Measurements from ENCODE around the gene ABLIM2. TPM values are rescaled to one million over a fixed set of nuclear protein-coding genes. Genes with fewer than 3 reads are reported as not detected.

ABLIM2 gene
- total and polyA plus RNA-seq, 2 experiments from 2014 or later: 4.9 to 5.8 TPM

GRCh38 chr4:7999695-8000094, 158.9 kb downstream of the ABLIM2 start:
- H3K9me3 ChIP-seq (ENCODE audit: low read depth): no peaks in the 10 kb centered on the region
- TF ChIP-seq, protein P1, sequence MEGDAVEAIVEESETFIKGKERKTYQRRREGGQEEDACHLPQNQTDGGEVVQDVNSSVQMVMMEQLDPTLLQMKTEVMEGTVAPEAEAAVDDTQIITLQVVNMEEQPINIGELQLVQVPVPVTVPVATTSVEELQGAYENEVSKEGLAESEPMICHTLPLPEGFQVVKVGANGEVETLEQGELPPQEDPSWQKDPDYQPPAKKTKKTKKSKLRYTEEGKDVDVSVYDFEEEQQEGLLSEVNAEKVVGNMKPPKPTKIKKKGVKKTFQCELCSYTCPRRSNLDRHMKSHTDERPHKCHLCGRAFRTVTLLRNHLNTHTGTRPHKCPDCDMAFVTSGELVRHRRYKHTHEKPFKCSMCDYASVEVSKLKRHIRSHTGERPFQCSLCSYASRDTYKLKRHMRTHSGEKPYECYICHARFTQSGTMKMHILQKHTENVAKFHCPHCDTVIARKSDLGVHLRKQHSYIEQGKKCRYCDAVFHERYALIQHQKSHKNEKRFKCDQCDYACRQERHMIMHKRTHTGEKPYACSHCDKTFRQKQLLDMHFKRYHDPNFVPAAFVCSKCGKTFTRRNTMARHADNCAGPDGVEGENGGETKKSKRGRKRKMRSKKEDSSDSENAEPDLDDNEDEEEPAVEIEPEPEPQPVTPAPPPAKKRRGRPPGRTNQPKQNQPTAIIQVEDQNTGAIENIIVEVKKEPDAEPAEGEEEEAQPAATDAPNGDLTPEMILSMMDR (IDR thresholded peaks at IDR 0.05; ENCODE audit: low read depth, low read length): no peak

GRCh38 chr4:7999279-7999678, 159.3 kb downstream of the ABLIM2 start:
- Histone ChIP-seq H3K4me1 (ENCODE audit: low read depth) (peaks cover 4% of the 10 kb centered on the region), H3K4me3 (no peak overlapping the region), H3K9me3 (ENCODE audit: low read depth) (no peaks in the 10 kb centered on the region), H3K36me3 (no peaks in the 10 kb centered on the region), H3K27ac (no peak overlapping the region), H3K27me3 (no peaks in the 10 kb centered on the region)
- no peak for DNase-seq (ENCODE audit: low read depth in 1 of 2, low spot score in 1 of 2)
- TF ChIP-seq, protein P1 (IDR thresholded peaks at IDR 0.05; ENCODE audit: low read depth, low read length): no peak

More at GRCh38 chr4:7999695-8000094, 158.9 kb downstream of the ABLIM2 start:
- peaks cover 4% of the 10 kb centered on the region for H3K4me1 ChIP-seq (ENCODE audit: low read depth)
- no peak overlapping the region for H3K27ac ChIP-seq
- no peak overlapping the region for H3K4me3 ChIP-seq
- no peaks in the 10 kb centered on the region for H3K36me3 ChIP-seq
- no peak for DNase-seq (ENCODE audit: low read depth in 1 of 2, low spot score in 1 of 2)
- H3K27me3 ChIP-seq: no peaks in the 10 kb centered on the region

DNA sequence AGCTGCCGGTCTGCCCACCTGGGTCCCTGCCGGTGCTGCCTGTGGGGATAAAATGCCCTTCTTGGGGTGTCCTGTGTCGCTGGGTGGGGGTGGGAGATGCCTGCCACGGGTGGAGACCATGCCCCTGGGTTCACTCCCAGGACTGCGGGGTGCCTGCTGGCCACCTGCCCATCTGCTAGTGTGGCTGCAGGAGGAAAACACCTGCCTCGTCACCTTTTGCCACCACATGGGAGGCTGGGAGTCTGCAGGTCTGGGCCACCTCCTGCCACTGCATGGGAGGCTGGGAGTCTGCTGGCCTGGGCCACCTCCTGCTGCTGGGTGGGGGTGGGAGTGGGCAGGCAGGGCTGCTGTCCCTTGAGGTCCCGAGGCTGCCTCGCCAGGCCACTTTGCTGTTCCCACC, 160.2 kb downstream of the ABLIM2 start:
- peaks cover 4% of the 10 kb centered on the region for H3K4me1 ChIP-seq (ENCODE audit: low read depth)
- H3K9me3 ChIP-seq (ENCODE audit: low read depth): no peaks in the 10 kb centered on the region
- H3K4me3 ChIP-seq: no peak overlapping the region
- DNase-seq (ENCODE audit: low read depth in 1 of 2, low spot score in 1 of 2): no peak
- no peaks in the 10 kb centered on the region for H3K36me3 ChIP-seq
- no peak overlapping the region for H3K27ac ChIP-seq
- H3K27me3 ChIP-seq: no peaks in the 10 kb centered on the region
- TF ChIP-seq, protein P1 (IDR thresholded peaks at IDR 0.05; ENCODE audit: low read depth, low read length): no peak

DNA sequence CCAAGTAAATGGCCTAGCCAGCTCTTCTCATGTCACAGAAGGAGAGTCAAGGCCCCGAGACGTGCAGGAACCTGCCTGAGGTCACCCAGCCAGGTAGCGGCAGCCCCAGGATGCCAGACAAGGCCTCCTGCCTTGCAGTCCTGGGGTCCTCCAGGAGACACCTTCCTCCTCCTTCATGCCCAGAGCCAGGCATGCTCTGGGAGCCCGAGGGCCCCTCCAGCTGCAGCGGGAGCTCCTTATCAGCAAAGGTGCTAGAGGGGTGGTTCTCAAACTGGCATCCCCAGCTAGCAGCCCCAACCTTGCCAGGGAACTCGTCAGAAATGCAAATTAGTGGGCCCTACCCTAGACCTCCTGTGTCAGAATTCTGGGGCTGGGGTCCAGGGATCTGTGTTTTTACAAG, 162.7 kb downstream of the ABLIM2 start:
- H3K36me3 ChIP-seq: no peaks in the 10 kb centered on the region
- no peak overlapping the region for H3K27ac ChIP-seq
- H3K4me1 ChIP-seq (ENCODE audit: low read depth): no peaks in the 10 kb centered on the region
- DNase-seq (ENCODE audit: low read depth in 1 of 2, low spot score in 1 of 2): no peak
- TF ChIP-seq, protein P1 (IDR thresholded peaks at IDR 0.05; ENCODE audit: low read depth, low read length): no peak
- no peak overlapping the region for H3K4me3 ChIP-seq
- H3K27me3 ChIP-seq: no peaks in the 10 kb centered on the region
- H3K9me3 ChIP-seq (ENCODE audit: low read depth): no peaks in the 10 kb centered on the region

DNA sequence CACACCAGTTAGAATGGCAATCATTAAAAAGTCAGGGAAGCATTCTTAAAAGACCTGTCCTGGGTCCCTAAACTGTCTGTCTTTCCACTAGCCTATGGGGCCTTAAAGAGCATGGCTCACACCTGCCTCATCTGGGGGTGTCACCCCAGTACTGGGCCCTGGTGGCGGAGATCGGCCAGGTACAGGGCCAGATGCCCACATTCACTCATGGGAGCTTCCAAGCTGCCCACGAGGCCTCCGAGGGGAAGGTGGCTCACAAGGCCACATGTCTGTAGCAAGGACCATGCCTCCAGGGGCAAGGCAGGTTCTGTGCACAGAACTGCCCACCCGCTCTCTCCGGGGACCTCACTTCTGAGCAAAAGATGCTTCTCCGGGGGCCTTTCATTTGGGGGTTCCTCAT, 163.5 kb downstream of the ABLIM2 start:
- TF ChIP-seq, protein P1 (IDR thresholded peaks at IDR 0.05; ENCODE audit: low read depth, low read length): no peak
- no peaks in the 10 kb centered on the region for H3K27me3 ChIP-seq
- no peak for DNase-seq (ENCODE audit: low read depth in 1 of 2, low spot score in 1 of 2)
- no peak overlapping the region for H3K27ac ChIP-seq
- no peaks in the 10 kb centered on the region for H3K36me3 ChIP-seq
- no peak overlapping the region for H3K4me3 ChIP-seq
- no peaks in the 10 kb centered on the region for H3K4me1 ChIP-seq (ENCODE audit: low read depth)
- H3K9me3 ChIP-seq (ENCODE audit: low read depth): no peaks in the 10 kb centered on the region

GRCh38 chr4:7993671-7994070, 164.9 kb downstream of the ABLIM2 start:
- TF ChIP-seq, protein P1 (IDR thresholded peaks at IDR 0.05; ENCODE audit: low read depth, low read length): no peak
- Histone ChIP-seq H3K27ac (no peak overlapping the region), H3K4me1 (ENCODE audit: low read depth) (no peaks in the 10 kb centered on the region), H3K9me3 (ENCODE audit: low read depth) (no peaks in the 10 kb centered on the region), H3K4me3 (no peak overlapping the region), H3K36me3 (no peaks in the 10 kb centered on the region), H3K27me3 (no peaks in the 10 kb centered on the region)
- DNase-seq (ENCODE audit: low read depth in 1 of 2, low spot score in 1 of 2): no peak

Measured in cardiac muscle cell (in vitro differentiated cells and primary cell).